Stimulated activated CD8-positive, alpha-beta memory T cell treated with anti-CD3 and anti-CD28 coated beads, Interleukin-4, amount 100 ng/mL, for 24 hours (primary cell): ENCODE measurements around the gene TOP1.

Experiments
- DNase-seq: peaks from one replicate; pipeline ENCODE4 v3.0.0-alpha.2; 2020; ENCODE audit warnings: low read depth

TOP1 gene

GRCh38 chr20:41038149-41038877 lies 9.7 kb downstream of the TOP1 start:
- no peak for DNase-seq

GRCh38 chr20:41038878-41039404 lies 10.3 kb downstream of the TOP1 start:
- no peak for DNase-seq

- DNase-seq, result no peak
Measured at GRCh38 chr20:41040855-41041254, 12.2 kb downstream of the TOP1 start.

DNA sequence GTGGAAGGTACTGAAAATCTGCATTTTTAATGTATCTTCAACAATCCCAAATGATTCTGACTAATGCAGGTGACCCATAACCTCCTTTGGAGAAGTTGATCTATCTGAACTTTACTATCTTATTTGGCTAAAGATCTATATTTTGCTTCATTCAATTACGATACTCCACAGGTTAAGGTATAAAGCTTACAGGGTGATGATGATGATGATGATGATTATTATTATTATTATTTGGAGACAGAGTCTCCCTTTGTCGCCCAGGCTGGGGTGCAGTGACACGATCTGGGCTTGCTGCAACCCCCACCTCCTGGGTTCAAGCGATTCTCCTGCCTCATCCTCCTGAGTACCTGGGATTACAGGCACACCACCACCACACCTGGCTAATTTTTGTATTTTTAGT lies 13.1 kb downstream of the TOP1 start:
- DNase-seq, result no peak

GRCh38 chr20:41044409-41045062 lies 15.9 kb downstream of the TOP1 start:
- DNase-seq, result no peak

DNA sequence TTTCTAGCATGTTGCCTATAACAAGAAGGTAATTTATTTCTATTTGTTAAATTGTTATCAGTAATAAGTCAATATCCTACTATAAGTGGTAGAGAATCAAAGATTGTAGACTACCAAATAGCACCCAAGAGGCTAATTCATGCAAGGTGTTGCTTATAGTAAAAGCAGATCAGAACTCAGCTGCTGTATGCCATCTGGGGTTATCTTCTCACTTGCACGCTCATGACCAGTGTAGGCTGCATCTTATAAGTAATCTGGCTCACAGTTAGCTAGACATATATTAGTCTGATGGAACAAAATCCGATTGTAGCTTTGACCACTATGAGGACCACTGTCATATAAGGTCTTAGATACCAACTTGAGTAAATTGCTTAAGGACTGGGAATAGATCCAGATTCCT lies 17.0 kb downstream of the TOP1 start:
- no peak for DNase-seq

DNA sequence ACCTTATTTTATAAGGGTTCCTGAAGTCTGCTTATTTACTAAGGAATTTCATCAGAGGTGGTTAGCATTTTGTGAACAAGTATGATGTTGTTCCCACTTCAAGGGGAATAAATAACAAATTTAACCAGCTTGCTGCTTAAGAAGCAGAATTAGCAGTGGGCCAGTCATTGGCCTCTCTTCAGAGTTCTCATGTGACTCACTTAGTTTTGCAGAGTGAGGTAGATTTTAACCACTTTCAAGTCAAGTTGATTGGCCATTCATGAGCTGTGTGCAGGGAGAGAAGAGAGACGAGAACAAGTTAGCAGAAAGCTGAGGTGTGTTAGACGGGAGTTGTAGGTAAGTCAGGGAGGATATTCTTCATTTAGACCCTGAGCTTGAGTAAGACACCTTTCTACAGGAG lies 18.1 kb downstream of the TOP1 start:
- DNase-seq, result no peak

GRCh38 chr20:41047279-41047974 lies 18.8 kb downstream of the TOP1 start:
- DNase-seq, result no peak

DNA sequence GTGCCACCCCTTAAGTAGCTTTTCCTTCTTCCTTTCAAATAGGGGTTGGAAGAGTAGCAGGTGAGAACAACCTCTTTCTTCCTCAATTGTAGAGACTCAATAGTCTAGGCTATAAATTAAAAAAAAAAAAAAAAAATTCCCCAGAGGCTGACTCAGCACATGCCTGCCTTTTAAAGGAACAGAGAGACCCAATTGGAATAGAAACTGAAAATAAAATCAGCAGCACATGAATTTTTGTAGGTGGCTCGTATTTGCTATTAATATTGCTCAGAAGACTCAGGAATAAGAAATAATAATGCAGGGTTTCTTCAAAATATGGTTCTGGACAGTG lies 19.3 kb downstream of the TOP1 start:
- no peak for DNase-seq

GRCh38 chr20:41048461-41049301 lies 20.1 kb downstream of the TOP1 start:
- no peak for DNase-seq

- DNase-seq, result no peak
Measured at GRCh38 chr20:41049451-41049850, 20.8 kb downstream of the TOP1 start.

- DNase-seq, result no peak
Measured at GRCh38 chr20:41050361-41051008, 21.9 kb downstream of the TOP1 start.

- DNase-seq, result no peak
Measured at GRCh38 chr20:41051009-41051825, 22.6 kb downstream of the TOP1 start.

- DNase-seq, result no peak
Measured at GRCh38 chr20:41052742-41053419, 24.3 kb downstream of the TOP1 start.

DNA sequence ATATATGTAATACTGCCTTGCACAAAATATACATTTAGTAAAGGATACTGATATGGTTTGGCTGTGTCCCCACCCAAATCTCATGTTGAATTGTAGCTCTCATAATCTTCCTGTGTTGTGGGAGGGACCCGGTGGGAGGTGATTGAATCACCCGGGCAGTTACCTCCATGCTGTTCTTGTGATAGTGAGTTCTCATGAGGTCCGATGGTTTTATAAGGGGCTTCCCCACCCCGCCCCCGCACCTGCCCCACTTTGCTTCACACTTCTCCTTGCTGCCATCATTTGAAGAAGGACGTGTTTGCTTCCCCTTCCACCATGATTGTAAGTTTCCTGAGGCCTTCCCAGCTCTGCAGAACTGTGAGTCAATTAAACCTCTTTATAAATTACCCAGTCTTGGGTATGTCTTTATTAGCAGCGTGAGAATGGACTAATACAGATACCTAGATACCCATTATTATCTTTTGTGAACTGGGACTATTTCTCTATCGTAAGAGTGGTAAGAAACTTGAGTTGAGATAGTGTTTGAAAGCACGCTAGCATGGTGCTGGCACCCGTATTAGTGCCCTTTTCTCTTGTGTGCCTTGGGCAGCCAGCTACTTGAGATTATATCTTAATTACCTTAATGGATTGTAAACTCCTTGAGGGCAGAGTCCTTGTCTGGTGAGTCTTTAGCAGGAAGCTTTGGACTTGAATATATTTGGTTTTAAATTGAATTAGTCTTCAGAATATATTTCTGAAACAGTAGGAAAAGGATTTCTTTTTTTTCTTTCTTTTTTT lies 25.6 kb downstream of the TOP1 start:
- DNase-seq, result no peak

DNA sequence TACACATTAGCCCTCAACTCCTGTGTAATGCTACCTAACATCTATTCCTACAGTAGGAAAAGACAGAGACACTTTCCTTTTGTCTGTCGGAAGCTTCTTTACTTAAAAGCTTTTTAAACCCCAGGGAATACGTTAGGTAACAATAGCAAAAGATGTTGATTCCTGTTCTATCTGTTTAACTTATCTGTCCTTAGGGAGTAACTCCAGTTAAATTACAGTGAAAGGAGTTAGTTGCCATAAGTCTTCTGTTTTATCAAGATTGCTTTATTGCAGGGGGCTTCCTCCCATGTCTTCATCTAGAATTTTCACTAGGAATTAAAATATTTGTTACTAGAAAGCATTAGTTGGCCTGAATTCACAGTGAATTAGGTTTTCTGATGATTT lies 26.2 kb downstream of the TOP1 start:
- DNase-seq, result no peak

- no peak for DNase-seq
Measured at GRCh38 chr20:41055679-41056078, 27.1 kb downstream of the TOP1 start.

DNA sequence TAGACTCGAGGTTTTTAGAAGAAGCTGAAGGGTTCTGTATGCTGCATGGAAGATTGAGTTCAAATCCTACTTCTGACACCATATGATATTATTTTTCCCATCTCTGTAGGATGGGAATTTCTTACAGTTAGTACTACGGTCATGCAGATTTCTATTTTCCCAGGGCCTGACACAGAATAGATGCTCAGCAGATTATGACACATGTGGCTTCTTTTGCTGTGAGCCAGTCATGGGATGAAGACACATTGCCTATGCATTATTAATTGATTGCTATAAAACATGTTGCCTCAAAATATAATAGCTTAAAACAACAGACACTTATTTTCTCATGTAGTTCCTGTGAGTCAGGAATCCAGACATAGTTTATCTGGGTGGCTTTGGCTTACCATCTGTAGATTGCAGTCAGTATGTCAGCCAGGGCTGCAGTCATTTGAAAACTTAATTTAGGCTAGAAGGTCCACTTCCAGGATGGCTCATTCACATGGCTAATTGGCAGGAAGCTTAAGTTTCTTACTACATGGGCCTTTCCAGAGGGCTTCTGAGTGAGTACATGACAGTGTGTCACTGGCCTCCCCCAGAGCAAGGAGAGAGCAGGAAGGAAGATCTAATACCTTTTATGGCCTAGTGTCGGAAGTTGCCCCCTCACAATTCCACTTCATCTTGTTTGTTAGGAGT lies 29.5 kb downstream of the TOP1 start:
- DNase-seq, result no peak
